GM18907 (cell line): ENCODE data around the gene SPCS3.
"Not testable (repeated sequence)": the region's sequence is repeated elsewhere in the genome, so short reads cannot be mapped to it uniquely, and the experiment has no call there.

Experiments used
- ATAC-seq: cut with Tn5 transposase; IDR thresholded peaks from one replicate; pipeline ENCODE4 v1.9.1; 2021; ENCODE audit warnings: mild to moderate bottlenecking, moderate library complexity; ENCODE audit not compliant: unreplicated experiment

Gene SPCS3

GRCh38 chr4:176303938-176304337 lies 15.8 kb upstream of the SPCS3 start:
- ATAC-seq, result no peak

GRCh38 chr4:176306837-176307665 lies 12.7 kb upstream of the SPCS3 start:
- no peak for ATAC-seq

GRCh38 chr4:176307666-176307930 lies 12.2 kb upstream of the SPCS3 start:
- no peak for ATAC-seq

- ATAC-seq, result peak; percentile 54
Measured at GRCh38 chr4:176308441-176308840, 11.3 kb upstream of the SPCS3 start.

GRCh38 chr4:176309046-176309445 lies 10.7 kb upstream of the SPCS3 start:
- ATAC-seq, result peak; percentile 99

- ATAC-seq, result no peak
Measured at GRCh38 chr4:176309772-176310171, 10.0 kb upstream of the SPCS3 start.

- ATAC-seq, result no peak
Measured at GRCh38 chr4:176313596-176314336, 6.0 kb upstream of the SPCS3 start.

- no peak for ATAC-seq
Measured at GRCh38 chr4:176319151-176319703, 539 bp upstream of the SPCS3 start.

- ATAC-seq, result peak; percentile 89
Measured at GRCh38 chr4:176320340-176320975, 692 bp downstream of the SPCS3 start.

- no peak for ATAC-seq
Measured at GRCh38 chr4:176320976-176321361, 1.2 kb downstream of the SPCS3 start.

GRCh38 chr4:176321589-176321988 lies 1.8 kb downstream of the SPCS3 start:
- ATAC-seq, result no peak

- ATAC-seq, result no peak
Measured at GRCh38 chr4:176323511-176324160, 3.9 kb downstream of the SPCS3 start.

- not testable (repeated sequence) for ATAC-seq
Measured at GRCh38 chr4:176324876-176325275, 5.1 kb downstream of the SPCS3 start.

GRCh38 chr4:176333076-176333475 lies 13.3 kb downstream of the SPCS3 start:
- no peak for ATAC-seq

GRCh38 chr4:176334066-176334465 lies 14.3 kb downstream of the SPCS3 start:
- ATAC-seq, result no peak

GRCh38 chr4:176335421-176335820 lies 15.7 kb downstream of the SPCS3 start:
- no peak for ATAC-seq

GRCh38 chr4:176339936-176340761 lies 20.4 kb downstream of the SPCS3 start:
- no peak for ATAC-seq

- ATAC-seq, result peak; percentile 70
Measured at GRCh38 chr4:176340871-176341685, 21.3 kb downstream of the SPCS3 start.

- no peak for ATAC-seq
Measured at GRCh38 chr4:176342384-176342783, 22.6 kb downstream of the SPCS3 start.
